ENCODE data around the gene LAMA2. TPM values are rescaled to one million over a fixed set of nuclear protein-coding genes. Genes with fewer than 3 reads are reported as not detected.

Gene LAMA2
- total RNA-seq, 1 experiment from 2014 or later: 4.2 TPM

DNA sequence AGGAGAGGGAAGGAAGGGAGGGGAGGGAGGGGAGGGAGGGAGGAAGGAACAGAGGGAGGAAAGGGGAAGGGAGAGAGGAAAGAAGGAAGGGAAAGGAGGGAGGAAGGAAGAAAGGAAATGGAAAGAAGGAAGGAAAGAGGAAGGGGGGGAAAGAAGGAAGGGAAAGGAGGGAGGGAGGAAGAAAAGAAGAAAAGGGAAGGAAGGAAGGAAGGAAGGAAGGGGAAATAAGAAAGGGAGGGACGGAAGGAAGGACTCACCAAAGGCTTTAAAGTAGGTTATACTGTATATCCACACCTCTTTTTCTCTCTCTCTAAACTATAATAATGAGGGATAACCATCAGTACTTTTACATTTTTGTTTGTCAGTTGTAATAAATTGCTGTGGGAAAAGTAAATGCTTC is 502.2 kb downstream of the LAMA2 start:
- no peak for DNase-seq
- H3K4me1 ChIP-seq (ENCODE audit: insufficient read depth, low read length): no peaks in the 10 kb centered on the region
- H3K27ac Mint-ChIP-seq: no peak overlapping the region

More for the DNA sequence above, 502.2 kb downstream of the LAMA2 start:
- H2BK15ac ChIP-seq (ENCODE audit: low read depth, low read length): no peak overlapping the region
- no peak overlapping the region for H2BK5ac ChIP-seq (ENCODE audit: insufficient read length, low read length)
- H3K9ac ChIP-seq (ENCODE audit: extremely low read depth, insufficient read length, low read length): no peak overlapping the region
- no CpG with 5 or more reads among the region's 1 CpG for WGBS (ENCODE audit: extremely low coverage, insufficient read length, low lambda C conversion rate)
- Mint-ChIP-seq H3K36me3 (ENCODE audit: insufficient read depth in 1 of 3, low read depth in 3 of 3) (no peaks in the 10 kb centered on the region), H3K9me3 (no peaks in the 10 kb centered on the region), H3K4me3 (no peak overlapping the region), H3K27me3 (ENCODE audit: low read depth) (no peaks in the 10 kb centered on the region), H3K4me1 (peaks cover 3 to 7% of the 10 kb centered on the region in 2 experiments; a peak in 3 of 4 replicates)
- H2AK5ac ChIP-seq (ENCODE audit: insufficient read length, low read length): no peak overlapping the region
- H3K23ac ChIP-seq (ENCODE audit: insufficient read length, low read depth, low read length): no peak overlapping the region
- no peak overlapping the region for H3K4ac ChIP-seq (ENCODE audit: low read depth, low read length)
- no peak overlapping the region for H4K5ac ChIP-seq (ENCODE audit: insufficient read length, low read depth, low read length)
- H3K14ac ChIP-seq (ENCODE audit: insufficient read depth, low read length): no peak overlapping the region
- H3K18ac ChIP-seq (ENCODE audit: insufficient read length, low read depth, low read length): no peak overlapping the region
- H3K27me3 ChIP-seq (ENCODE audit: insufficient read depth, low read length): no peaks in the 10 kb centered on the region
- H3K79me2 ChIP-seq (ENCODE audit: insufficient read depth, low read length): no peaks in the 10 kb centered on the region
- H3T11ph ChIP-seq (ENCODE audit: low read length): no peak overlapping the region
- no peaks in the 10 kb centered on the region for H3K23me2 ChIP-seq (ENCODE audit: insufficient read length, low read depth, low read length, poor library complexity, severe bottlenecking)
- H2AFZ ChIP-seq (ENCODE audit: low read length): no peak overlapping the region
- TF ChIP-seq, protein P1, sequence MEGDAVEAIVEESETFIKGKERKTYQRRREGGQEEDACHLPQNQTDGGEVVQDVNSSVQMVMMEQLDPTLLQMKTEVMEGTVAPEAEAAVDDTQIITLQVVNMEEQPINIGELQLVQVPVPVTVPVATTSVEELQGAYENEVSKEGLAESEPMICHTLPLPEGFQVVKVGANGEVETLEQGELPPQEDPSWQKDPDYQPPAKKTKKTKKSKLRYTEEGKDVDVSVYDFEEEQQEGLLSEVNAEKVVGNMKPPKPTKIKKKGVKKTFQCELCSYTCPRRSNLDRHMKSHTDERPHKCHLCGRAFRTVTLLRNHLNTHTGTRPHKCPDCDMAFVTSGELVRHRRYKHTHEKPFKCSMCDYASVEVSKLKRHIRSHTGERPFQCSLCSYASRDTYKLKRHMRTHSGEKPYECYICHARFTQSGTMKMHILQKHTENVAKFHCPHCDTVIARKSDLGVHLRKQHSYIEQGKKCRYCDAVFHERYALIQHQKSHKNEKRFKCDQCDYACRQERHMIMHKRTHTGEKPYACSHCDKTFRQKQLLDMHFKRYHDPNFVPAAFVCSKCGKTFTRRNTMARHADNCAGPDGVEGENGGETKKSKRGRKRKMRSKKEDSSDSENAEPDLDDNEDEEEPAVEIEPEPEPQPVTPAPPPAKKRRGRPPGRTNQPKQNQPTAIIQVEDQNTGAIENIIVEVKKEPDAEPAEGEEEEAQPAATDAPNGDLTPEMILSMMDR (conservative IDR thresholded peaks at IDR 0.05): no peak
- no peak overlapping the region for H3K4me2 ChIP-seq (ENCODE audit: insufficient read depth, insufficient read length, low read length)
- H2BK20ac ChIP-seq (ENCODE audit: low read depth, low read length, poor library complexity, severe bottlenecking): no peak overlapping the region
- no peak overlapping the region for H4K8ac ChIP-seq (replicated peaks; ENCODE audit: insufficient read length, low read depth, low read length)
- H3K79me1 ChIP-seq (ENCODE audit: insufficient read depth, low read depth, low read length, poor library complexity, severe bottlenecking): no peaks in the 10 kb centered on the region
- no peaks in the 10 kb centered on the region for H3K9me3 ChIP-seq (ENCODE audit: control insufficient read depth, low read depth, low read length)
- no peak overlapping the region for H2BK12ac ChIP-seq (ENCODE audit: insufficient read length, low read depth, low read length)
- no peaks in the 10 kb centered on the region for H4K20me1 ChIP-seq (ENCODE audit: control insufficient read depth, insufficient read depth, insufficient read length)
- H4K91ac ChIP-seq (ENCODE audit: insufficient read length, low read depth, low read length): no peak overlapping the region
- no peak overlapping the region for H3K56ac ChIP-seq (ENCODE audit: insufficient read length, low read depth, low read length)
- H2BK120ac ChIP-seq (ENCODE audit: low read depth, low read length, poor library complexity, severe bottlenecking): no peak overlapping the region
- no peak overlapping the region for H3K27ac ChIP-seq (ENCODE audit: insufficient read length, low read depth, low read length)
